Measurements from ENCODE around the gene SCRN3.
"Not testable (repeated sequence)": the region's sequence is repeated elsewhere in the genome, so short reads cannot be mapped to it uniquely, and the experiment has no call there.

SCRN3 gene

DNA sequence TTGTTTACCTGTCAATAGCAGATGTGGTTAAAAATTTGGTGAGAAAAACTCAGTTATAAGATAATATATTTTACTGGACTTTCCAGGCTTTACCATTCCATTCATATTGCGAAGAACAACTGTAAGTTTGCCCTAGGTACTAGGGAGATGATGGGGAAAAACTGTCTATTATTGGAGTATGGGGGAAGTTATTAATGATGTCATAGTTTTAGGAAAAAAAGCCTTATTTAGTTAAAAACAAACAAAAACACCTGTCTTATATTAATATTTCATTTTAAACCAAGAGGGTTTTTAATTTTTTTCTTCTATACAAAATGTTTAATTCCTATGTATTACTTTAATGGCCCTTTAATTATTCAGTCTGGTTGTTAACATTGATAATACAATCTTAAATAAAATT, 42.5 kb upstream of the SCRN3 start:
- Histone ChIP-seq H4K20me1 (ENCODE audit: low read depth, low read length) (no peaks in the 10 kb centered on the region), H3K4me3 (ENCODE audit: insufficient read depth, low read length, poor library complexity, severe bottlenecking) (no peak overlapping the region), H3K27me3 (ENCODE audit: low read length) (no peaks in the 10 kb centered on the region), H3K9ac (ENCODE audit: low read length) (no peak overlapping the region), H2AFZ (ENCODE audit: low read depth, low read length, severe bottlenecking) (no peak overlapping the region), H3K79me2 (ENCODE audit: insufficient read depth, low read length) (no peaks in the 10 kb centered on the region), H3K27ac (ENCODE audit: low read depth, low read length) (no peak overlapping the region), H3K36me3 (ENCODE audit: low read length) (peaks cover 2% of the 10 kb centered on the region; the same call in 1 of the 2 replicates), H3K4me2 (ENCODE audit: low read depth, low read length, poor library complexity, severe bottlenecking) (no peak overlapping the region), H3F3A (ENCODE audit: insufficient read depth) (peaks cover 13% of the 10 kb centered on the region; the same call in 1 of the 2 replicates), H3K9me3 (ENCODE audit: insufficient read depth, low read length) (no peaks in the 10 kb centered on the region), H3K9me2 (replicated peaks; ENCODE audit: insufficient read depth, low read length) (no peaks in the 10 kb centered on the region)
- TF ChIP-seq, protein P1, sequence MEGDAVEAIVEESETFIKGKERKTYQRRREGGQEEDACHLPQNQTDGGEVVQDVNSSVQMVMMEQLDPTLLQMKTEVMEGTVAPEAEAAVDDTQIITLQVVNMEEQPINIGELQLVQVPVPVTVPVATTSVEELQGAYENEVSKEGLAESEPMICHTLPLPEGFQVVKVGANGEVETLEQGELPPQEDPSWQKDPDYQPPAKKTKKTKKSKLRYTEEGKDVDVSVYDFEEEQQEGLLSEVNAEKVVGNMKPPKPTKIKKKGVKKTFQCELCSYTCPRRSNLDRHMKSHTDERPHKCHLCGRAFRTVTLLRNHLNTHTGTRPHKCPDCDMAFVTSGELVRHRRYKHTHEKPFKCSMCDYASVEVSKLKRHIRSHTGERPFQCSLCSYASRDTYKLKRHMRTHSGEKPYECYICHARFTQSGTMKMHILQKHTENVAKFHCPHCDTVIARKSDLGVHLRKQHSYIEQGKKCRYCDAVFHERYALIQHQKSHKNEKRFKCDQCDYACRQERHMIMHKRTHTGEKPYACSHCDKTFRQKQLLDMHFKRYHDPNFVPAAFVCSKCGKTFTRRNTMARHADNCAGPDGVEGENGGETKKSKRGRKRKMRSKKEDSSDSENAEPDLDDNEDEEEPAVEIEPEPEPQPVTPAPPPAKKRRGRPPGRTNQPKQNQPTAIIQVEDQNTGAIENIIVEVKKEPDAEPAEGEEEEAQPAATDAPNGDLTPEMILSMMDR (IDR thresholded peaks at IDR 0.05; ENCODE audit: insufficient read depth, low read length, poor library complexity, severe bottlenecking): no peak
- no peak for TF ChIP-seq EZH2phosphoT487 (conservative IDR thresholded peaks at IDR 0.05; ENCODE audit: low read length)

DNA sequence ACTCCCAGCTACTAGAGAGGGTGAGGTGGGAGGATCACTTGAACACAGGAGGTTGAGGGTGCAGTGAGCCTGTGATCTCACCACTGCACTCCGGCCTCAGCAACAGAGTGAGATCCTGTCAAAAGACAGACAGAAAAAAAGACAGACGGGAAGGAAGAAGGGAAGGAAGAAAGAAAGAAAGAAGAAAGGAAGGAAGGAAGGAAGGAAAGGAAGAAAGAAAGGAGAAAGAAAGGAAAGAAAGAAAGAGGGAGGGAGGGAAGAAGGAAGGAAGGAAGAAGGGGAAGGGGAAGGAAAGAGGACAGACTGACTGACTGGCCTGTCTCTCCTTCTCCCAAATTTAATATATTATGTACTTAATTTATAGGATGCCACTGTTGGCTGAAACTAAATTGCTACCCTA, 39.2 kb upstream of the SCRN3 start:
- H3K36me3 ChIP-seq (ENCODE audit: low read length): no peaks in the 10 kb centered on the region; the same call in 1 of the 2 replicates
- H3K9me2 ChIP-seq (replicated peaks; ENCODE audit: insufficient read depth, low read length): no peaks in the 10 kb centered on the region
- TF ChIP-seq, protein P1 (IDR thresholded peaks at IDR 0.05; ENCODE audit: insufficient read depth, low read length, poor library complexity, severe bottlenecking): no peak
- no peak for TF ChIP-seq EZH2phosphoT487 (conservative IDR thresholded peaks at IDR 0.05; ENCODE audit: low read length)
- 0 out of 2 replicates have a peak, but pooled peaks cover 1% of the 10 kb centered on the region for H3F3A ChIP-seq (ENCODE audit: insufficient read depth)
- no peaks in the 10 kb centered on the region for H3K27me3 ChIP-seq (ENCODE audit: low read length)
- H2AFZ ChIP-seq (ENCODE audit: low read depth, low read length, severe bottlenecking): no peak overlapping the region
- H4K20me1 ChIP-seq (ENCODE audit: low read depth, low read length): no peaks in the 10 kb centered on the region
- H3K9ac ChIP-seq (ENCODE audit: low read length): no peak overlapping the region
- no peak overlapping the region for H3K4me2 ChIP-seq (ENCODE audit: low read depth, low read length, poor library complexity, severe bottlenecking)
- no peaks in the 10 kb centered on the region for H3K79me2 ChIP-seq (ENCODE audit: insufficient read depth, low read length)
- H3K4me3 ChIP-seq (ENCODE audit: insufficient read depth, low read length, poor library complexity, severe bottlenecking): no peak overlapping the region
- H3K27ac ChIP-seq (ENCODE audit: low read depth, low read length): no peak overlapping the region
- H3K9me3 ChIP-seq (ENCODE audit: insufficient read depth, low read length): no peaks in the 10 kb centered on the region

DNA sequence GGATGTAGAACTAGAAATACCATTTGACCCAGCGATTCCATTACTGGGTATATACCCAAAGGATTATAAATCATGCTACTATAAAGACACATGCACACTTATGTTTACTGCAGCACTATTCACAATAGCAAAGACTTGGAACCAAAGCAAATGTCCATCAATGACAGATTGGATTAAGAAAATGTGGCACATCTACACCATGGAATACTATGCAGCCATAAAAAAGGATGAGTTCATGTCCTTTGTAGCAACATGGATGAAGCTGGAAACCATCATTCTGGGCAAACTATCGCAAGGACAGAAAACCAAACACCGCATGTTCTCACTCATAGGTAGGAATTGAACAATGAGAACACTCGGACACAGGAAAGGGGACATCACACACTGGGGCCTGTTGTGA, 35.9 kb upstream of the SCRN3 start:
- not testable (repeated sequence) for H3K79me2 ChIP-seq (ENCODE audit: insufficient read depth, low read length); H3K4me3 ChIP-seq (ENCODE audit: insufficient read depth, low read length, poor library complexity, severe bottlenecking); H3K9me2 ChIP-seq (replicated peaks; ENCODE audit: insufficient read depth, low read length); H2AFZ ChIP-seq (ENCODE audit: low read depth, low read length, severe bottlenecking); H3K9me3 ChIP-seq (ENCODE audit: insufficient read depth, low read length); H3K27ac ChIP-seq (ENCODE audit: low read depth, low read length); H3K4me2 ChIP-seq (ENCODE audit: low read depth, low read length, poor library complexity, severe bottlenecking); H3F3A ChIP-seq (ENCODE audit: insufficient read depth); H3K27me3 ChIP-seq (ENCODE audit: low read length); H3K36me3 ChIP-seq (ENCODE audit: low read length); H3K9ac ChIP-seq (ENCODE audit: low read length); H4K20me1 ChIP-seq (ENCODE audit: low read depth, low read length)

DNA sequence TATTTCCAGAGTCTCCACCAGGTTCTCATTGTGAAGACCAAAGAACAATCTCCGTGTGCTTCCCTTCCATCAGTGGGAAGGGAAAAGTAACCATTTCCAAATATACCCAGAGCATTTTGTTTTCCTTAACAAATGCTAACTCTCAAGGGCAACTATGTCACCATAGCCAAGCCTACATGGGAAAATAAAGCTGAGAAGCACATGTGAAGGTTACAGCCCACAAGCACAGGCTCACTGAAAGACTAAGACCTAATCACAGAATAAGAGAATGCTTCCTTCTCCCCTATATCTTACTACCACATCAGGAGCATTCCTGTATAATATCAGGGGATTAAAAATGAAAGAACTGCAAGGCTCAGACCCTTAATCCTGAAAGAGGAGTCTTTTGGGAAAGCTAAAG, 32.6 kb upstream of the SCRN3 start:
- H3F3A ChIP-seq (ENCODE audit: insufficient read depth): no peaks in the 10 kb centered on the region
- H3K27ac ChIP-seq (ENCODE audit: low read depth, low read length): no peak overlapping the region
- no peaks in the 10 kb centered on the region for H3K79me2 ChIP-seq (ENCODE audit: insufficient read depth, low read length)
- no peaks in the 10 kb centered on the region for H4K20me1 ChIP-seq (ENCODE audit: low read depth, low read length)
- H2AFZ ChIP-seq (ENCODE audit: low read depth, low read length, severe bottlenecking): no peak overlapping the region
- peaks cover 5% of the 10 kb centered on the region; the same call in 1 of the 2 replicates for H3K9me3 ChIP-seq (ENCODE audit: insufficient read depth, low read length)
- peaks cover 9% of the 10 kb centered on the region; the same call in 1 of the 2 replicates for H3K36me3 ChIP-seq (ENCODE audit: low read length)
- H3K4me3 ChIP-seq (ENCODE audit: insufficient read depth, low read length, poor library complexity, severe bottlenecking): no peak overlapping the region
- TF ChIP-seq, protein P1 (IDR thresholded peaks at IDR 0.05; ENCODE audit: insufficient read depth, low read length, poor library complexity, severe bottlenecking): no peak
- no peak for TF ChIP-seq EZH2phosphoT487 (conservative IDR thresholded peaks at IDR 0.05; ENCODE audit: low read length)
- H3K4me2 ChIP-seq (ENCODE audit: low read depth, low read length, poor library complexity, severe bottlenecking): no peak overlapping the region
- no peaks in the 10 kb centered on the region for H3K27me3 ChIP-seq (ENCODE audit: low read length)
- H3K9me2 ChIP-seq (replicated peaks; ENCODE audit: insufficient read depth, low read length): no peaks in the 10 kb centered on the region
- H3K9ac ChIP-seq (ENCODE audit: low read length): no peak overlapping the region

DNA sequence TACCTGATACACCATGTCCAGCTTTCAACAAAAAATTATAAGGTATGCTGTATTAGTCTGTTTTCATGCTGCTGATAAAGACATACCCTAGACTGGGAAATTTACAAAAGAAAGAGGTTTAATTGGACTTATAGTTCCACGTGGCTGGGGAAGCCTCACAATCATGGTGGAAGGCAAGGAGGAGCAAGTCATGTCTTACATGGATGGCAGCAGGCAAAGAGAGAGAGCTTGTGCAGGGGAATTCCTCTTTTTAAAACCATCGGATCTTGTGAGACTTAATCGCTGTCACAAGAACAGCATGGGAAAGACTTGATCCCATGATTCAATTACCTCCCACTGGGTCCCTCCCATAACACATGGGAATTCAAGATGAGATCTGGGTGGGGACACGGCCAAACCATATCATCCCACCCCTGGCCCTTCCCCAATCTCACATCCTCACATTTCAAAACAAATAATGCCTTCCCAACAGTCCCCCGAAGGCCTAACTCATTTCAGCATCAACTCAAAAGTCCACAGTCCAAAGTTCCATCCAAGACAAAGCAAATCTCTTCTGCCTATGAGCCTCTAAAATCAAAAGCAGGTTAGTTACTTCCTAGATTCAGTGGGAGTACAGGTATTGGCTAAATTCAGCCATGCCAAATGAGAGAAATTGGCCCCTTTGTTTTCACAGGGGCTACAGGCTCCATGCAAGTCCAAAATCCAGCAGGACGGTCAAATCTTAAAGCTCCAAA, 31.9 kb upstream of the SCRN3 start:
- H3K36me3 ChIP-seq (ENCODE audit: low read length); H3F3A ChIP-seq (ENCODE audit: insufficient read depth); H3K27me3 ChIP-seq (ENCODE audit: low read length); H2AFZ ChIP-seq (ENCODE audit: low read depth, low read length, severe bottlenecking); H3K9ac ChIP-seq (ENCODE audit: low read length); H3K4me2 ChIP-seq (ENCODE audit: low read depth, low read length, poor library complexity, severe bottlenecking); H3K4me3 ChIP-seq (ENCODE audit: insufficient read depth, low read length, poor library complexity, severe bottlenecking); H3K9me3 ChIP-seq (ENCODE audit: insufficient read depth, low read length); H3K79me2 ChIP-seq (ENCODE audit: insufficient read depth, low read length); H3K9me2 ChIP-seq (replicated peaks; ENCODE audit: insufficient read depth, low read length); H3K27ac ChIP-seq (ENCODE audit: low read depth, low read length); H4K20me1 ChIP-seq (ENCODE audit: low read depth, low read length): not testable (repeated sequence)
